Activated T-cell treated with anti-CD3 and anti-CD28 coated beads for 24 hours (primary cell): ENCODE data around the gene PAQR8.

Experiments used
- DNase-seq: peaks from one replicate; pipeline ENCODE4 v3.0.0-alpha.2; 2020; ENCODE audit warnings: low read depth

Gene PAQR8

DNA sequence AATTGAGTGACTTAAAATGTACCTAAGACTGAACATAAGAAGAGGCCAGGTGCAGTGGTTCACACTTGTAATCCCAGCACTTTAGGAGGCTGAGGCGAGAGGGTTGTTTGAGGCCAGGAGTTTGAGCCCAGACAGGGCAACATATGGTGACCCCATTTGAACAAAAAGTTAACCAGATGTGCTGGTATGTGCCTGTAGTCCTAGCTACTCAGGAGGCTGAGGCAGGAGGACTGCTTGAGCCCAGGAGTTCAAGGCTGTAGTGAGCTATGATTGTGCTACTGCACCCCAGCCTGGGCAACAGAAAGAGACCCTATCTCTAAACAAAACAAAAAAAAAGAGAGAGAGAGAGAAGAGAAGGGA lies 10.1 kb upstream of the PAQR8 start:
- no peak for DNase-seq

DNA sequence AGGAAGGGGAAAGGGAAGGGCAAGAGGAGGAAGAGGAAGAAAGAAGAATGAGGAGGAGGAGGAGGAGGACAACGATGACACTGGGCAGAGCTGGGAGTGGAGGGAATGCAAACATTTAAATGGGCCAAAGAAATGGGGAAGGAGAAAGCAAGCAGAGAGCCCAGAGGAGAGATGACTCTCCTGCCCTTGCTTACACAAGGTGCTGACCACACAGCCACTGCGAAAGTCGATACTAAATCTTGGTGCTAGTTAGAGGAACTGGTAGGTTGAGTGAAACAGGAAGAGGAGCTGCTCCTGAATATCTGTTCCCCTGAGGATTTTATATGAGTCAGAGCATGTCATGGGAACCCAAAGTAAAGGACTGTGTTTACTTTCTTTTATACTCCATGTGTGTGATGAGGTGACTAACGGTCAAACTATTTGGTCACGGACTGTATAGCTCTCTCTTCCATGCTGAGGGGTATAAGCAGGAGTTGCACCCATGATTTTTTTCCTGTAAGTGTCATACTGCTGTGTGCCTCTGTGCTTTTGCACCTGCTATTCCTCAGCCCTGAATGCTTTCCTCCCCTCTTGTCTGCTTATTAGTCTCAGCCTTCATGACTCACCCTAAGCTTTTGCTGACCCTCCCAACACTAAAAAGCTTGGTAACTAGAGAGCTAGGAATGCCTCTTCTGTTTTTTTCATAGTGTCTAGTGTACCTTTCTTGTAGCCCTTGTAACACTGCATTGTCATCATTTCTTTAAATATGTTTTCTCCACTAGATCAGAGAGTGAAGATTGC lies 9.5 kb upstream of the PAQR8 start:
- DNase-seq = no peak

DNA sequence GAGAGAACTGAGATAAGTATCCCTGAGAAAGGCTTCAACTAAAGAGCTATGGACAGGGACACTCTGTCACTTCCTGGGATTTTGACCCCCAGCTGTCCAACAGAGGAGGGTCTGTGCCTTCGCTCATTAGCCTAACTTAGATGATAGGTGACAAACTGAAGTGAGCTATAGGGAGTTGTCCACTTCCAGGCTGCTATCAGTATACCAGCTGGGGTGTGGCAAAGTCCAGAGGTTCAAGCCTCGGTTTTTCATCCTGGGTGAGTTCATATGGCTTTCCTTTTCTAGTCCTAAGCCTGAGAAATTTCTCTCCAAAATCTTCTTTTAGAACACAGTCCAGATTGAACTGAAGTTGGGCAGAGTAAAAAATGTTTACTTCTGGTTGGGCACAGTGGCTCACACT lies 5.9 kb upstream of the PAQR8 start:
- no peak for DNase-seq

DNA sequence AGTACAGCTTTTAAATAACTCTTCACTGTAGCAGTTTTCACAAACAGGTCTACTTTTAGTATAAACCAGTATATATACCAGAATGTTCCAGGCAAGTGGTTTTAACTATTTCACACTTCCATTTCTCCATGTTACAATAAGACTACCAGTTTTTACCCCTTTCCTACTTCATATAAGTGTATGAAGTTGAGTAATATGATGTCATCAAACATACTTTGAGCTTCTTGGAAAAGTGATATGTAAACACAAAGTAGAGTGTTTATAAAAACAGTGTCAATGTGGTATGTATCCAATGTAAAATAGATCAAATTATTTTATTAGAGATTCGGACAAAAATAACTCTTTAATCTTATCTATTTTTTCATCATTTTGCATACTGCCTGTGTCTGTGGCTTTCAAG lies 2.5 kb upstream of the PAQR8 start:
- no peak for DNase-seq

DNA sequence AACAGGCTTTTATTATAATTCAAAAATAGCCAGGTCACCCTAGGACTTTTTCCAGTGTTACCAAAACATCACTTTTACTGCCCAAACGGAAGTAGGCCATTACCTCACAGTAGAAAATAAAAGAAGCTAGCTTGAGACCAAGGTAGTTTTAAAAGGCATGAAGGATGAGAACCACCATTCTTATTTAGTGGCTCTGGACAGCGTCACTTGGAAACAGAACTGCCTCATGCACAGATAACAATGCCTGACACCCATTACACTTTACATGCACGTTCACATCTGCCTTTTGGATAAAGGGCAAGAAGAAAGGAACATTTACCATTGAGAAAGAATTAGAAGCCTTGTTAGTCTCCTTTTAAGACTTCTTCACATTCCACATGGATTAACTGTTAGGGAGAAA lies 1.9 kb upstream of the PAQR8 start:
- no peak for DNase-seq

DNA sequence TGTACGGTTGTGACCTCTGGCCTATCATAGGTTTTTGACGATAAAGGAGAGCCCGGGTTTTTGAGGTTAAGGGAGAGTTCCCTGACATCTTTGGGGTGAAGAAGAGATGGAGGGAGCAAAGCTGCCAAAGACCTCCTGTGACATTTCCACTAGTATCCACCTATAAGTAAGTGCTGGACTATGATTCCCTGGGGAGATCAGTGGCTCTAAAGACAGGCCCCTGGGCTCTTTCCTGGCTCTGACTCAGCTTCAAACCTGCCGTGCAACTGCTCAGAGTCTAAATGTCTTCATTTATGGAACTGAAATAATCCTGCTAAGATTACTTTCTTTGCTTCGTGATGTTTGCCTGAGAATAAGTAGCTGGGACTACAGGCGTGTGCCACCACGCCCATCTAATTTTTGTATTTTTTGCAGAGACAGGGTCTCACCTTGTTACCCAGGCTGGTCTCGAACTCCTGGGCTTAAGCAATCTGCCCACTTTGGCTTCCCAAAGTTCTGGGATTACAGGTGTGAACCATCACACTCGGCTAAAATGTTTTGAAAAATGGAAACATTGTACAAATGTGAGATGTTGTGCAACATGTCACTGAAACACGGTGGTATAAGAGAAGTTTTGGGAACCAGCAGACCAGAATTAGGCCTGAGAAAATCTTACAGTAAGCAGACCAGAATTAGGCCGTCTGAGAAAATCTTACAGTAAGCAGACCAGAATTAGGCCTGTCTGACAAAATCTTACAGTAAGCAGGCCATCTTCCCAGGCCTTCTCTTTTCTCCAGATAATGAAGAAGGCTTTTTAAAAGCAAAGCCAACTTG lies 1.1 kb upstream of the PAQR8 start:
- DNase-seq = no peak

DNA sequence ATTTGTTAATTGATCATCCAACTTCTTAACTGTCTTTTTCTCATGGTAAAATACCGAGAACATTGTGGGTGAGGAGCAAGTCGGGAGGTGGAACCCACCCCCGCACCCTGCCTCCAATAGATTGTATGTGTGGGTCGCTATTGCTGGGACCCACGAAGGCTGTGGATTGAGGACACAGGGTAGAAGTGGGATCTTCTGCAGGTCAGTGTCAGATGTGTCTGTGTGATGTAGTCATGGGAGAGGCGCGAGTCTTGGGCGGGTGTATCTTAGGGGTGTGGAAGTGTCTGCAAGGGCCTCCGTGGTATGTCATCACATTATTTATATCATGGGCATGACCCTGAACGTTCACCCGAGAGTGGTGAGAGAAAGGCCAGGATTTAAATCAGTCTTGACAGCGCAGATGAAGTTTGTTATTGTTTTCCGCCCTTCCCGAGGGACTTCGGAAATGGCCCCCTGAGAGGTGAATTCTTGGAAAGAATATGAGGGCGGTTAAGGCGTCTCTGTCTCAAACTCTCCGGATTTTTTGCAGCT lies 472 bp upstream of the PAQR8 start:
- peak; percentile 2 for DNase-seq

DNA sequence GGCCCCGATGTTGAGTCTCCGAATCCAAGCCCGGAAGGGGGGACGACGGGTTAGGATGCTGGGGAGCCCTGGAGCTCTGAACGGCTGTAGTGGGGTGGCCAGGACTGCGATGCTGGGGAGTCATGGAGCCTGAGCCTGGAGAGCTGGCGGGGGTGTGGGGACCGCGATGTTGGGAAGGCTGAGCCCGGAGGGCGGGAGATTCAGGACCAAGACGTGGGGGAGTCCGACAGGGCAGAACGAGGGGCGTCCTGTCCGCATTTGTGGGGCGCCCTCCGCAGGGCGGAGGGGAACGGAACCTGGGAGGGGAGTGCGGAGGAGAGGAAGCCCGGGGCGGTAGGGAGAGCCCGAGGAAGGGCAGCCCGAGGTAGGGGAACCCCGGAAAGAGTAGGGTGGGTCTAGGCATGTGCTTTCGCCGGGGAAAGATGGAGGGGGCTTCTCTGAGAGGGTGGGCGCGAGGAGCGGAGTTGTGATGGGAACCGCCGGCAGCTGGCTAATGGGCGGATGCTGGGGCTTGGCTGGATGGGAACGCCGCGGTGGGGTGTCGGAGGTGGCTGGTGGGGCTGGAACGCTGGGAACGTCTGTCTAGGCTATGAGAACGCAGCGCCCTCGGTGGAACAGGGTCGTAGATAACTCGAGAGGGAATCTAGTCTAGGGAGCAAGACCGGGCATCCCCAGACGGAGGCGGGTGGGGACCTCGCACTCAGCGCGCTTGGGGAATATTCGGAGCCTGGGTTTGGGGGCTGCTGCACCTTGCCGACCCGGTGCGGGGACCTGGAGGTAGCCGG lies 684 bp downstream of the PAQR8 start:
- peak; percentile 26 for DNase-seq

DNA sequence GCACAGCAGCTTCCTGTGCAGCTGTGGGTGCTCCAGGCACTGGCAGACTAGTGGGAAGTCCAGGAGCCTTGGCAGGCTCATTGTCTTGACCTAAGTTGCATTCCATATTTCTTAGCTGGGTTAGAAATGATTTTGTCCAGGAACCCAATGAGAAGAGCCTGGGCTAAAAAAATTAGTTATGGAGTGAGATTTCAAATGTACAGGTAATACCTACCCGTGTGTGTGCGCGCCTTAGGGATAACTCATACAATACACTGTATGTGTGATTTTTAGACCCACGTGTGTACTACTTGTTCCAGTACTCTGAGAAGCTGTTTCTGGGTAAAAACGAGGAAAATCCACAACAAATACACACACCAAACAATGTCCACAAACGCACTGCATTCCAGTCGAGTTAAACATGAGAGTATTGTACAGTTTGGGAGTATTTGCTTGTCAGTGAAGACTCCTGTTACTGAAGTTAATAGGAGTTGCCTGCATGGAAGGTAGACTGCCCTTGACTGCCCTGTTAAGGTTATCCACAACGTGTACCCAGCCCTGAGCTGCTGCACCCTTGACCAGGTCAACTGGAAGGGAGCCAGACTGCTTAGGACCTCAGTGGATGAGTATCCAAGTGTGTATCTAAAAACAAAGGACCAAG lies 1.4 kb downstream of the PAQR8 start:
- no peak for DNase-seq

DNA sequence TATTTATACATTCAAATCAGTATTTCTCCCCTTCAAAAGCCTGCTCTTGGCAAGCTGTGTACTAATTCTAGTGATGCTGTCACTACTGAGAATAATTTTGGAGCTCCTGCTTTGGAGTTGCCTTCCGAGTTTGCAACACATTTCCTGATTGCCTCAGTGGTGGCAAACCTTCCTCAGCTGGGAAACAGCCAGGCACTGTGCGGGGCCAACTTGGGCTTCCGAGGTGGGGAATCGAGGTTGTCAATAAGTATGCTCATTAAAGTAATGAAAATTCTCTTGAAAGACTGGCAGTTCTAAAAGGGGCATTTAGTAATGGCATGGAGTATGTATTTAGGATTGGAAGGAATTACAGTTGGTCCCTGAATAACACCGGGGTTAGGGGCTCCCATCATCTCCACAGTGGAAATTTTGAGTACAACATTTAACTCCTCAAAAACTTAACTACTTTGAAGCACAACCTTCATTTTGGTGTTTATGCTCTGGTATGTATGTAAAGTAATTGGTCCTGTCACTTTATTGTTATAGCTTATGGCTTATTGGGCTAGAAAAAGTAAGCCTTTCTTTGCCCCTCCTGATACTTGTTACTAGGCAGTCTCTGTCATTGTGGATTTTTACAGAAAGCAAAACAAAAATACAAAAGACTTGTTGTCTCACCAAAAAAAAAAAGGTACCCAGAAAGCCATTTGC lies 2.7 kb downstream of the PAQR8 start:
- no peak for DNase-seq

DNA sequence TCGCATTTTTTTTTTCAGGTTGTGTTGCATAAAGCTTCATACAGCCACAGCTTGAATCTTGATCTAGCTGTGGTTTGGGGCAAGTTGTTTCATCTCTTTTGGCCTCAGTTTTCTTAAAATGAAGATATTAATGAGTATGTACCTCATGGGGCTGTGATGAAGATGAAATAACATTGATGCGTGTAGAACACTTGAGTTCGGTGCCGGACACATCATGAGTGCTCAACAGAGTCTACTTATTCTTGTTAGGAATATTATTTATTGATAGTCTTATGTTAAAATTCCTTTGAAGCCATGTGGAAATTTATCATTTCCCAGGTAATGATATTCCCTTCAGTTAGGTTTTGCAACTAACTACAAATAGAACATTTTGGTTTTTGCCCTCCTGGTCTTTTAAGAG lies 3.4 kb downstream of the PAQR8 start:
- DNase-seq = no peak

DNA sequence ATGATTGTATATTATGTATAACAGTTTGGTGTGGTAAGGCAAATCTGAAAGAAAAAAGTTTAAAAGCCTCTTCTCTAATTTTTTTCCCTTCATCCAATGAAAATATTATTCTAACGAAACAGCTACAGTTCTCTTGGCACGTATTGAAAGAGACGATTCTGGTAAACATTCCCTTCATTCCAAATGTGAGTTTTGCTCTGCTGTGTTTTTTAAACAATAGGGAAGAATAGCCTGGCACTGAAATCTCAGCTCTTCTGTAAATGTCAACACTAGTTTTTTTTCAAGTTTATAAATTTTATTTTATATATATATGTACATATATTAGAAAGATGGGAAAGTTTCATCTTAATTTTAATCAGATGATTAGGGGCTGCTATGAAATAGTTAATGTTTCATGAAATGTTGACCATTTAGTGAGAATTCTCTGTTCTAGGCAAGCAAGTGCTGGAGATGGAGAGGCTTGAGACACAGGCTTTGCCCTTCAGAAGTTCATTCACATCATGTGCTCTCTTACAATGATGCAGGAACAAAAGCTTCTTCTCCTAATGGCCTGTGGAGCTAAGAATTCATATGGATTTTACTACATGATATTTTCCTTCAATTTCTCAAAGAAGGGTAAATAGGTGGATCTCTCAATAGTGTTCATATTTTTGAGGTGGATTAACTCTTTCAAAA lies 4.1 kb downstream of the PAQR8 start:
- no peak for DNase-seq

DNA sequence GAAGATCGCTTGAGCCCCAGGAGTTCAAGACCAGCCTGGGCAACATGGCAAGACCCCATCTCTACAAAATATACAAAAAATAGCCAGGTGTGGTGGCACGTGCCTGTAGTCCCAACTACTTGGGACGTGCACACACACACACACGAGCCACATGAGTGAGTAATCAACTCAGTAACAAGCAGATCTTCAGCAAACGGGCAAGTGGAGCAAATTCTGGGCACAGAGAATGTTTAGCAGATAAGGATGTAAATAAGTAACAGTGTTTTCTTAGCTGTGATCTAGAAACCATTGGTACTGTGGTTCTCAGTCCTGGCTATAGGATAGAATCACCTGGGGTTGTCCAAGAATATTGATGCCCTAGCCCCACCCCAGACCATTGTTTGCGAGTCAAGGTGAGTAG lies 6.1 kb downstream of the PAQR8 start:
- no peak for DNase-seq

DNA sequence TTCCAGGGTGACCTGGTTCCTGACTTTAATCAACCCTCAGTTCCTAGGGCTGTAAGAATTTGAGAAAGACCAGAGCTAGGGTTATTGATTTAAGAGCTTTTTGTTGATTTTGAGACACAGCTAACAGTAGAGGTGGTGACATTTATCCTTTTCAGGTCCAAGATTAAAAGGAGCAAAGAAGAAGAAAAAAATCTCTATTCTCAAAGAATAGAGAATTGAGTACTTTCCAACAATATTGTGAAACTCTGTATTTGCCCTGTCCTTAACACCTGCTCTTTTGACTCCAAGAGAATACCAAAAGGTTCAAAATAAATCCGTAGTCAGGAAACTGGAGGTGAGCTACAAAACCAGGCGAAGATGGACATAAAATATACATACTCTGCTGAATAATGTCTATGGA lies 7.3 kb downstream of the PAQR8 start:
- no peak for DNase-seq

DNA sequence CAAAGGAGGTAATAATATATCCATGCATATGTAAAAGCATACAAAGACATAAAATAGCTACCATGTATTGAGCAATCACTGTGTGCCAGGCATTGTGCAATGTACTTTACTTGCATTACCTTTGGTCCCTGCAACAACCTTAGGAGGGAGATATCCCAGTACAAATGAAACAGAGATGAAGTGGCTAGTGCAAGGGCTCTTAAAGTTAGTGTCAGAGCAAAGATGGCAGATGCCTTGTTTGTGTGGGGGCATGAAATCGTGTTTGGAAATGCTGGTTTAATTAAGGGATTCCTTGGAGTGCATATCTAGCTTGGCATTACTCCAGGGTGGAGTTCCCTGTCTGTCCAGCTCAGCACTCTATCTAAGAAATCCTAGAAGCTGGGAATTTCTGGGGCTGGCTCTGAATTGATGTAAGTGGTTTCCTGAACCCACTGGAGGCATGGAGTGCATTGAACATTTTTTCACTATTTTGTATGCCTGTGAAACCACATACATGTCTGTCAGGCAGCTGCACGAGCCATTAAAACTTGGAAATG lies 9.8 kb downstream of the PAQR8 start:
- DNase-seq = no peak

DNA sequence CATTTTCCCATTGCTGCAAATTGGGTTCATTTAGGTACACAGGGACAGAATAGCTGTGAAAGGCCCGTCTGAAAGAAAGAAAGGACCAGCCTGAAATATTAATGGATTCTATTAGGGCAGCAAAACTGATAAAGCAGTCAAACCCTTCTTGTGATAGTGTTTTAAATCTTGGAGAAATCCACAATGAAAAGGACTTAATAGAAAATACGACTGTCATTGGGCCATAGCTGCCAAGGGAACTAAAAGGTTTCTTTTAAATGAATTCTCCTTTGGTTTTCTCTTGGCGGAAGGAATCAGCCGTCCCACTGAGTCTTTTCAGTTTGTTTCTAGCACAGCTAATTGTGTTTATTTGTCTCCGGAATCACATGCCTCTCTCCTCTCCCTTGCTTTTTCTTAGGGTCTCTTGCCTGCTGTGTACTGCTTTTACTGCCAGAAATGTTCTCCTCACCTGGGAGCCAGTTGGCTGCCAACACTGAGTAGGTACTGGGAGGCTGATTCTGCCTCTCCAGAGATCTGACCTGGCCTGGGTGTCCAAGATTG lies 11.3 kb downstream of the PAQR8 start:
- DNase-seq = no peak

DNA sequence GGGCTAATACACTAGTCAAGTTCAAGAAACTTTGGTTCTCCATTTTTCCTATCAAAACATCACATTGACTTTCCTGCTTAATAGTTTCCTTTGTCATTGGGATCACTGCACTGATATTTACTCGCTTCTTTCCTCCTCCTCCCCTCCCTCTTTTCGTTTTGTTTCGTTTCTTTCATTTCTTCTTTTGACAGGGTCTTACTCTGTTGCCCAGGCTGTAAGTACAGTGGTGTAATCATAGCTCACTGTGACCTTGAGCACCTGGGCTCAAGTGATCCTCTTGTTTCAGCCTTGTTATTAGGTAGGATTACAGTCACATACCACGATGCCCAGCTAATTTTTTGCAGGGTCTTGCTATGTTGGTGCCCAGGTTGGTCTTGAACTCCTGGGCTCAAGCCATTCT lies 12.3 kb downstream of the PAQR8 start:
- DNase-seq = no peak

DNA sequence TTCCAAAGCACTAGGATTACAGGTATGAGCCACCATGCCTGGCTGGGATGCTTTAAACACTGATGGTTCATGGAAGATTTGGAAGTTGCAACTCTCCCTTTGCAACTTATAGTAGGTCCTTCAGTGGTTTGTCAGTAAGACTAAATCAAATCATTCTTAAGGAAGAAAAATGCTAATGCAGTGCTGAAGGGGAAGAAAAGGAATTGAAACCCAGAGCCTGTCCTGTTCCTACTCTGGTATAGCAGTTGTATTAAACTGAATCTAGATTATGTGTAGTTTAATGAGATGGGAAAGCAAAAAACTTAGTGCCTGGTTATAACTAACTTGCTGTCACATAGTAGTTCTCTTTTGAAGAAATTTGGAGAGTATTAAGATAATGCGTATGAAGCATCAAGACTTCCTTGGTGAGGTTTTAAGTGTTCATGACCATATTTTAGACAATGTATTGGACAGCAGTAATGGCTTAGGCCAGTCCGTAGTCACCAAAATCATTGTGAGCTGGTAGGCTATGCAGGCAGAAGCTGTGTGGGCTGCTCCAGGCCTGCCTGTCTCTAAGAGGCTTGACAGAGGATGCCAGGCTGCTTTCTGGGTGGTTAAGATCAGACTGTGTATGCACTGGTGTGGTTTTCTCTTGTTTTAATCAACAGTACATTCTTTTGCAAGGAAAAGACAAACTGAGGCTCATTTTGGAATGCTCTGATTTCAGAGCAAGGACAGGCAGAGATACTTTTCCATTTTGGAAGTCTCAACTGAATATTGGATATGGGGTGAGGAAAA lies 14.0 kb downstream of the PAQR8 start:
- no peak for DNase-seq

DNA sequence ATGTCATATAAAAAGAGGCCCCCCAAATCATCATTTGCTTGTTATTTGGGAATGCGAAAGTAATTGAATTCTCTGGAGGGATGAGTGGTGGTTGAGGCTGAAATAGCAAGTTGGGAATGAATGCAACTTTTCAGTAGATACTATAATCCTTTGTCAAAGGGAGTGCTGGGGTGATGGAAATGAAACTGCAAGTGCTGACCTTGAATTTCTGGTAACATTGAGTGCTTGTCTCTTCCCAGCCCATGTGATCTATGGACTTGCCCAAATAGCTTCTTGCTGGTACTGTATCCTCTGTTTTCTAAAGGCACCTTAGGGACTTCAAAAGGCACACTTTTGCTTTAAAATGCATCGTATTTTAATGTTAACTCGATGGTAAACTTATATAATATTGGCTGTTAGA lies 14.8 kb downstream of the PAQR8 start:
- DNase-seq = no peak
